GM20431 (cell line): ENCODE measurements around the gene IFNL2.
"Not testable (repeated sequence)": the region's sequence is repeated elsewhere in the genome, so short reads cannot be mapped to it uniquely, and the experiment has no call there.

Source experiments
- in situ Hi-C: fragments of 300-500 bp; cut with MseI, MboI; formaldehyde crosslinking; loops from one replicate; pipeline ENCODE4 v1.15.0; 2020; ENCODE audit warnings: low sequenced_read_pairs; ENCODE audit not compliant: unreplicated experiment

IFNL2 gene

DNA sequence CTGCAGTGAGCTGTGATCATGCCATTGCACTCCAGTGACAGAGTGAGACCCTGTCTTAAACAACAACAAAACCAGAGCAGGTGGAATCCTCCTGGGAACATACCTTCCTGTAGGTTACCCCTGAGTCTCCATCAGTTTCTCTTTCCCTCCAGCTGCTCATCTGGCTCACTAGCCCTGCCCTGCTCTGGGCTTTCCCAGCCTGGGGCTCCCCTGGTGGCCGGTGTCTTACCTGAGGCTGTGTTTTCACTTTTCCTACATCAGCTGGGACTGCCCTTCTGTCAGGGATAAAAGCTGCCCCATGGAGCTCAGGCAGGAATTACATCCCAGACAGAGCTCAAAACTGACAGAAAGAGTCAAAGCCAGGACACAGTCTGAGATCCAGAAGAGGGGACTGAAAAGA is at the start of gene IFNL2:
TSS of gene IFNL2 (plus strand) at position 312 of the 400 bp plus-strand sequence. CDS start 173 bp downstream, outside the sequence.
- in situ Hi-C loops, result not testable (repeated sequence)

DNA sequence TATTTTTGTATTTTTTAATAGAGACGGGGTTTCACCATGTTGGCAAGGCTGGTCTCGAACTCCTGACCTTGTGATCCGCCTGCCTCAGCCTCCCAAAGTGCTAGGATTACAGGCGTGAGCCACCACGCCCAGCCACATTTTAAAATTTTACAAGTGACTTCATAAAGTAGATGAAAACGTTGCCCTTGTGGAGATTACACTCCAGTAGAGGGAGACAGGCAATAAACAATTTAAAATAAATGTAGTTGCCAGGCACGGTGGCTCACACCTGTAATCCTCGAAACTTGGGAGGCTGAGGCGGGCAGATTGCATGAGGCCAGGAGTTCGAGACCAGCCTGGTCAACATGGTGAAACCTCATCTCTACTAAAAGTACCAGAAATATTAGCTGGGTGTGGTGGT is 49.1 kb upstream of the IFNL2 start:
- in situ Hi-C loops, result not testable (repeated sequence)

DNA sequence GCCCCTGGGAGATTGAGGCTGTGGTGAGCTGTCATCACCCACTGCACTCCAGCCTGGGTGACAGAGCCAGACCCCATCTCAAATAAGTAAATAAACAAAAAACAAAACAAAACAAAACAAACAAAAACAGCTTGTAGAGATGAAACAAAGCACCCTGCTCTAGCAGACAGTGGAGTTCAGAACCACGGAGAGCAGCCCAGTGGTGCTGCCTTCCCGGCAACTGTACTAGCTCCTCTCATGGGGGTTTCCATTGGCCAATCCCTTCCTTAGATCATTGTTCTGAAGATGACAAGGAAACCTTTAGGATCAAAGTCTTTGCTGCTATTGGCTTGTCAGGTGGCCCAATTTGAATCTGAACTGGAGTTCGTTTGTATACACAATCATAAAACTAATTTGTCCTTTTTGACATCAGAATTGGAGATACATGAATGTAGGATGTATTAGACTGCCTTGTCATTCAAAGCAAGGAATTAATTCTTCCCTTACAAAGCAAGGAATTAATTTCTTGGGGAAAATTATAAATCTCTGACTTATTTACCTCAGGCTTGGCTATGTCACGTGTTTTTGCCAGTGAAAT is 44.4 kb upstream of the IFNL2 start:
- in situ Hi-C loops, result no loop called here

DNA sequence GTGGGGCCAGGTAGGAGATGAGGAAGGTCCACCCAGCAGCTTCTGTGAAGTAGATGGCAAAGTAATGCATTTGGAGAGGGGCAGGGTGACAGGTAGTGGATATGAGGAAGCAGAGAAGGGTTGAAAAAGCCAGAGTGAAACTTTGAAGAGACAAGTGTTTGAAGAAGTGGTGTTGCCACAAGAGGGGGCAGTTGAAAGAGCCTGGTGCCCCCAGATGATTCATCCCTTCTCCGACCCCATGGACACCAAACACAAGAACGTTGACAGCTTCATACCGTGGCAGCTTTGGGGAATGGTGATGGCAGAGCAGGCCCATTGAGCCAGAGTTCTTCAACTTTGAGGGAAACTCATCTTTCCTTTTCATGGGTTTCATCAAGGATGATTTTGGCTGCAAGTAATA is 43.3 kb upstream of the IFNL2 start:
- in situ Hi-C loops, result no loop called here

DNA sequence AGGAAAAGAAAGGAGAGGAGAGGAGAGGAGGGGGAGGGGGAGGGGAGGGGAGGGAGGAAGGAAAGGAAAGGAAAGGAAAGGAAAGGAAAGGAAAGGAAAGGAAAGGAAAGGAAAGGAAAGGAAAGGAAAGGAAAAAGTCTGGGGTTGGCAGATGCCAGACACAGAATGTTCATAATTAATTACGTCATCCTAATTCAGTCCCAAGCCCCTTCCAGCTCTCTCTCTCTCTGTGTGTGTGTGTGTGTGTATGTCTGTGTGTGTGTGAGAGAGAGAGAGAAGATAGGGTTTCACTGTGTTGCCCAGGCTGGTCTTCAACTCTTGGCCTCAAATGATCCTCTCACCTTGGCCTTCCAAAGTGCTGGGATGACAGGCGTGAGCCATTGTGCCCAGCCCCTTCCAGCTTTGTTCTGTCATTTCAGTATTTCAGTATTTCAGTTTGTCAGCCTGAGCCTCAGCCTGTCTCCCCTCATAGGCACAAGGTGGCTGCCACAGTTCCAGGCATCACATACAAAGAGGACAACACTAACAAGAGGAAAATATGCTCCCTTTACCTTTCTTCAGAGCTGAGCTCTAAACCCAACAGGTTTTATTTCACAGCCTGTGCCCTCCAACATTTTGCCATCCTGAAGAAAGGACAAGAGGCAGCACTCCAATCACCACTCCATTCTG is 38.0 kb upstream of the IFNL2 start:
- in situ Hi-C loops, result no loop called here

DNA sequence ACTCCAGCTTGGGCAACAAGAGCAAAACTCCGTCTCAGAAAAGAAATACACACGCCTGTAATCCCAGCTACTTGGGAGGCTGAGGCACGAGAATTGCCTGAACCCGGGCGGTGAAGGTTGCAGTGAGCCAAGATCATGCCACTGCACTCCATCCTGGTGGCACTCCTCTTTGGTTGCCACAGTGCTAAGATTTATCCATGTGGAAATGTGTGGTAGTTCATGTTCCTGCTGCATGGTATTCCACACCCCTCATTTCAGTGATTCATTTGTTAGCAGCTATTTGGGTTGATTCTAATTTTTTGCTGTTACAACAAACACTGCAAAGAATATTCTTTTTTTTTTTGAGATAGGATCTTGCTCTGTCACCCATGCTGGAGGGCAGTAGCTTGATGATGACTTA is 35.5 kb upstream of the IFNL2 start:
- in situ Hi-C loops, result no loop called here

DNA sequence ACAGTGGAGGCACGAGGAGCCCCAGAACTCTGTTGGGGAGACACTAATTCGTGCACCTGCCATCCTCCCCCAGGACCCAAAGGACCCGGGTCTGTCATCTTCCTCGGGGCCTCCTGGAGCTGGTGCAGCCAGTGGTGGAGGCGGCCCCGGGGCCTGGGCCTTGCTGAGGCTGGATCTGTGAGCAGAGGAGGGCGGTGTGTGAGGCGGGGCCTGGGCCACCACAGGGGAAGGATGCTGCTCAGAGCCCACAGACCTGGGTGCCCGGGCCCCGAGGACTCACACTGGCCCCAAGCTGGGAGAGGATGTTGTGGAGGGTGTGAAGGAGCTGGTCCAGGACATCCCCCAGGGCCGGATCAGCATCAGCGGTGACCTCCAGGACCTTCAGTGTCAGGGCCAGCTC is 31.7 kb upstream of the IFNL2 start:
- in situ Hi-C loops, result no loop called here

DNA sequence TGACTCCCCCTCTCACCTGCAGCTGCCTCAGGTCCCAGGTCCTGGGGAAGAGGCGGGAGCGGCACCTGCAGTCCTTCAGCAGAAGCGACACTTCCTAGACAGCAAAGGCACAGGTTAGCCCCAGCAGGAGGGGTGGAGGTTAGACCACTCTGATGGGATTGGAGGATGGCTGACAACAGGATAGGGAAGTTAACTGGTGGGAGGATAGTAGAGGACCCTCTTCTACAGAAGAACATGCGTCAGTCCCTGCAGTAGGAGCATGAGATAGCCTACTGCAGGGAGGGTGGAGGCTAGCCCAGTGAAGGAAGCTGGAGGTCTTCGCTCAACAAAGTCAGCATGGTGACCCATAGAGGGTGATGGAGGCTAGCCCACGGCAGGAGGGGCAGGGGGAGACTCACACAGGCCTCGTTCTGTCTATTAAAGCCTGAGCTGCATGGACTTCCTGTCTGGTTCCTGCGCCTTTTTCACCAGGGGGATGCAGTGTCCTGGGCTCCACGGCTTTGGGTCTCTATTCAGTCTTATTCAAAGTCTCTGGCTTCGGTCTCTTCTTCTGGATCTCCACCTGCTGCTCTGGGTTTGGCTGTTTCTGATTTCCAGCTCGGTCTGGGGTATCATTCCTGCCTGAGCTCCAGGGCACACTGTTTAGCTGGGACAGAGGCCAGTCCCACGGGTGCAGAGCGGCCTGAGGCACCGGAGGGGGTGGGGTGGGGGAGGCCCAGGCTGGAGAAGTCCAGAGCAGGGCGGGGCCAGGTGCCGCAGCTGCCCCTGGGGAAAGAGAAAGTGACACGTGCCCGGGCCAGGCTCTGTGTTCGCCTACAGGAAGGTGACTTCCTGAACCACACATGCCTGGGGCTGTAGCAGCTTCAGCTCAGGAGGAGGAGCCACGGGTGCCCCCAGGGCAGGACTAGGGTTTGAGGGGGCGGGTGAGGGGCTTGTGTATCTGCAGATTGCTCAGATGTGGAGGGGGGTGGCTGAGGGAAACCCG is 30.7 kb upstream of the IFNL2 start:
- in situ Hi-C loops, result no loop called here

DNA sequence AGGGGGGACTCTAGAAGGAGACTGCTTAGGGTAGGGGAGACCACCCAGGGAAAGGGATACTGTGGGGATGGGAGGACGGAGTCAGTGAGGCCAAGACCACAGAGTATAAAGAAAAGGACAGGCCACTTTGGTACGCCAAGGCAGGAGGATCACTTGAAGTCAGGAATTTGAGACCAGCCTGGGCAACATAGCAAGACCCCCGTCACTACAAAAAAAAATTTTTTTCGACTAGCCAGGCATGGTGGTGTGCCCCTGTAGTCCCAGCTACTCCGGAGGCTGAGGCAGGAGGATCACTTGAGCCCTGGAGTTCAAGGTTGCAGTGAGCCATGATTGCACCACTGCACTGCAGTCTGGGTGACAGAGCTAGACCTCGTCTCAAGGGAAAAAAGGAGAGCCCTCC is 30.0 kb upstream of the IFNL2 start:
- in situ Hi-C loops, result no loop called here

DNA sequence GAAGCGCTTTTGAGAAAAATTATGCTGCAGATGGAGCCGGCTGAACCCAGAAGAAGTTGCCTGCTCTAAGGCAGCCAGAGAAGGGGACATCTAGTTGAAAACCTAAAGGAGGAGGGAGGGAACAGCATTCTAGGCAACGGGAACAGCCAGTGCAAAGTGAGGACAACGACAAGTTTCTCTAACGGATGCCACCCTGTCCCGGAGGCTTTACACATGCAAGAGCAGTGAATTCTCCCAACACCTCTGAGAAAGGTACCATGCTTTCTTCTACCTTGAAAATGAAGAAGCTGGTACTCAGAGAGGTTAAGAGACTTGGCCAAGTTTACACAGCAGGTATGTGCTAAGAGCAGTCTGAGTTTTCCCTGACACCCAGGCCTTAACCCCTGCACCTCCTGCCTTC is 29.3 kb upstream of the IFNL2 start:
- in situ Hi-C loops, result no loop called here

DNA sequence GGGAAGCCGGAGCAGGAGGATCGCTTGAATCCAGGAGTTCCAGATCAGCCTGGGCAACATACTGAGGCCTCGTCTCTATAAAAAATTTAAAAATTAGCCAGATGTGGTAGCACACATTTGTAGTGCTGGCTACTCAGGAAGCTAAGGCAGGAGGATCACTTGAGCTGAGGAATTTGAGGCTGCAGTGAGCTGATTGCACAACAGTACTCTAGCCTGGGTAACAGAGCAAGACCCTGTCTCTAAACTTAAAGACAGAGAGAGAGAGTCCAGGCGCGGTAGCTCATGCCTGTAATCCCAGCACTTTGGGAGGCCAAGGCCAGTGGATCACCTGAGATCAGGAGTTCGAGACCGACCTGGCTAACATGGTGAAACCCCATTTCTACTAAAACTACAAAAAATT is 27.8 kb upstream of the IFNL2 start:
- in situ Hi-C loops, result no loop called here

DNA sequence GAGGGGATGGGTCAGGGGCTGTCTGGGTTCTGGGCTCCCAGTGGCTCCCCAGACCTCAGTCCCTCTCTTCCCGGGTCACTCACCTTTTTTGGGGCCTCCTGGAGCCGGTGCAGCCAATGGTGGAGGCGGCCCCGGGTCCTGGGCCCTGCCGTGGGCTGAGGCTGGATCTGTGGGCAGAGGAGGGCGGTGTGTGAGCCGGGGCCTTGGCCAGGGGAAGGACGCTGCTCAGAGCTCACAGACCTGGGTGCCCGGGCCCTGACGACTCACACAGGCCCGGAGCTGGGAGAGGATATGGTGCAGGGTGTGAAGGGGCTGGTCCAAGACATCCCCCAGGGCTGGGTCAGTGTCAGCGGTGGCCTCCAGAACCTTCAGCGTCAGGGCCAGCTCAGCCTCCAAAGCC is 24.5 kb upstream of the IFNL2 start:
- in situ Hi-C loops, result not testable (repeated sequence)

DNA sequence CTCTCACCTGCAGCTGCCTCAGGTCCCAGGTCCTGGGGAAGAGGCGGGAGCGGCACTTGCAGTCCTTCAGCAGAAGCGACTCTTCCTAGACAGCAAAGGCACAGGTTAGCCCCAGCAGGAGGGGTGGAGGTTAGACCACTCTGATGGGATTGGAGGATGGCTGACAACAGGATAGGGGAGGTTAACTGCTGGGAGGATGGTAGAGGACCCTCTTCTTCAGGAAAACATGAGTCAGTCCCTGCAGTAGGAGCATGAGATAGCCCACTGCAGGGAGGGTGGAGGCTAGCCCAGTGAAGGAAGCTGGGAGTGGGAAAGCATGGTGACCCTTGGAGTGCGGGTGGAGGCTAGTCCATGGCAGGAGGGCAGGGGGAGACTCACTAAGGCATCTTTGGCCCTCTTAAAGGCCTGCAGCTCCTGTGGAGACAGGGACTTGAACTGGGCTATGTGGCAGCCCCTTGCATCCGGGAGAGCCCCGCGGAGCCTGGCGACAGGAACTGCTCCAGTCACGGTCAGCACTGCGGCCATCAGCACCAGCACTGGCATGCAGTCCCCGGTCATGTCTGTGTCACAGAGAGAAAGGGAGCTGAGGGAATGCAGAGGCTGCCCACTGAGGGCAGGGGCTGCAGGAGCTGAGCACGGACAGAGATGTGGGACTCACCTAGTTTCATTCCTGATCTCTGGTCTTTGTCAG is 23.6 kb upstream of the IFNL2 start, which contains the start of gene IFNL3:
TSS of gene IFNL3 (minus strand) at position 597 of the 691 bp plus-strand sequence. CDS start at position 558, 39 bp downstream.
- in situ Hi-C loops, result not testable (repeated sequence)

DNA sequence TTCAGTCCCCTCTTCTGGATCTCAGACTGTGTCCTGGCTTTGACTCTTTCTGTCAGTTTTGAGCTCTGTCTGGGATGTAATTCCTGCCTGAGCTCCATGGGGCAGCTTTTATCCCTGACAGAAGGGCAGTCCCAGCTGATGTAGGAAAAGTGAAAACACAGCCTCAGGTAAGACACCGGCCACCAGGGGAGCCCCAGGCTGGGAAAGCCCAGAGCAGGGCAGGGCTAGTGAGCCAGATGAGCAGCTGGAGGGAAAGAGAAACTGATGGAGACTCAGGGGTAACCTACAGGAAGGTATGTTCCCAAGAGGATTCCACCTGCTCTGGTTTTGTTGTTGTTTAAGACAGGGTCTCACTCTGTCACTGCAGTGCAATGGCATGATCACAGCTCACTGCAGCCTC is 23.0 kb upstream of the IFNL2 start:
- in situ Hi-C loops, result not testable (repeated sequence)

DNA sequence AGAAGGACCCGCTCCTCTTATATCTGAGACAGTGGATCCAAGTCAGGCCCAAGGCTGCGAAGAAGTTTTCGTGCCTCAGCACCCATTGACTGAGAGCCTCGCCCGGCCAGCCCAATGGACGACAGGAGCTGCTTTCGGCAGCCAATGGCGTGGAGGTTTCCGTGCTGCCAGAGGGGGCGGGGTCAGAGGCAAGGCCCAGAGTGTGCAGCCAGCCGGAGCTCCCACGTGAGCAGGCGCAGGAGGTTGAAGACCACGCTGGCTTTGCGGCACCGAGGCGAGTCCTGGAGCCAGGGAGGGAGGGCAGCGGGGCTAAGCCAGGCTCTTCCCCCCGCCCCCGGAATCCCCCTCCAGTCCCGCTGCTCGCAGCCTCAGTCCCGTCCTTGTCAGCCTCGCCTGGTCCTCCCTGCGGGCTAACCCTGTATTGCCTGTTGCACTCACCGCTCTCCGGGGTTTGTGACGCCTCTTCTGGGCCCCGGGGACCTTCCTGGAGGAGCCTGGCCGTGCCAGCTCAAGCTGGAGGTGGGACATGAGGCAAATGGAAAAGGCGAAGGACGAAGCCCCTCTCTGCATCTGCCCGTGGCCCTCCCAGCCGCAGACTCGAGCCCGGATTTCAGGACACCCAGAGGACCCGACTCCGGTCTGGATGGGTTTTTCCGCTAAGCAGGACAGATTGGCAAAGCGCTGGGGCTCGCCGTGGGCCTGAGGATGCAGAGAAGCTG is 21.1 kb upstream of the IFNL2 start:
- in situ Hi-C loops, result no loop called here

DNA sequence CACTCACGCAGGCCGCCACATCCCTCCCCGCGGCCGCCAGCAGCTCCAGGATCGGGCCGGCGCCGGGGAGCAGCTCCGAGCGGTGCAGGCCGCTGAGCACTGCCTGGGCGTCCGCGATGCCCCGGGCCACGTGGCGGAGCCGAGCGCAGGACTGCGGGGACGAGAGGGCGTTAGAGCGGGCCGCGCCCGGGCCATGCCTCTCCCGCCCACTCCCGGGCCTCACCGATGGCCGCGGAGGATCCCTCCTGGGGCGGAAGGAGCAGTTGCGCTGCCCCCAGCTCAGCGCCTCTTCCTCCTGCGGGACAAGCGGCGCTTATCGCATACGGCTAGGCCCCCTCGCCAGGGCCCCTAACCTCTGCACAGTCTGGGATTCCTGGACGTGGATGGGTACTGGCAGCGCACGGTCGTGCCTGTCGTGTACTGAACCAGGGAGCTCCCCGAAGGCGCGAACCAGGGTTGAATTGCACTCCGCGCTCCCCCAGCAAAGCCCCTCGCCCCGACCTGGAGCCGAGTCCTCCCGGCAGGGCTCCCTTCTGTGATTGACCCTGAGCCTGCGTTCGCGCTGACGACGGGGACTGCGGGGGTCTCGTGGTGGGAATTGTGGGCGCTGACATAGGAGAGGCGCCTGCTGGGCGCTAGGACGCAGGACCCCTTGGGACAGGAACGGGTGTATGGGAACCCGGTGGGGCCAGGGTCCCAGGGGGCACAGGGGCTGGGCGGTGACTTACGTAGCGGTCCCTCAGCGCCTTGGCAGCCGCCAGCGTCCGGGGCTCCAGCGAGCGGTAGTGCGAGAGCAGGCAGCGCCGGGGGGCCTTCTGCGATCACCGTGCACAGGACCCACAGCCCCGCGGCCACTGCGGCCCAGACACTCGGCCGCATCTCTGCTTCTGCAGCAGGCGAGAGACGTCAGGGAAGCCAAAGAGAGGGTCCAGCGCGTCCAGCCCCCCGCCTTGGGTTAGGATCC is 20.2 kb upstream of the IFNL2 start:
- in situ Hi-C loops, result no loop called here

DNA sequence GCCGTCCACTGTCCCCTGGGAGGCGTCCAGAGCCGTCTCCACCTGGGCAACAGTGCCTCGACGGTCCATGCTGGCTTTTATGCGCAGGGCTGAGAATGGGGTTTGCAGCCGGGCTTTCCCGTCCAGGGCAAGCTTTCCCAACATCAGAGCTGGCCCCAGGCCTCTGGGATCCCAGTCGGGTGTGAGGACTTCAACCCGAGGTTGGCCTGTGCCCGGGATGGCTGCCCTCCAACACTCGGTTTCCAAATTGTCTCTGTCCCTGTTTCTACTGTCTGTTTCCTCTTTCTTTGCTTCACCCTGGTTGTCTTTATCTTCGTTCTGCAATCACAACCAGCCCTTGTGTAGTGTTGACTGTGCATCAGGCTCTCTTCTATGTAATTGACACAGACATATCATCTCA is 19.4 kb upstream of the IFNL2 start, which contains the start of gene IFNL4:
TSS of gene IFNL4 (minus strand) at position 51 of the 400 bp plus-strand sequence.
- in situ Hi-C loops, result no loop called here

DNA sequence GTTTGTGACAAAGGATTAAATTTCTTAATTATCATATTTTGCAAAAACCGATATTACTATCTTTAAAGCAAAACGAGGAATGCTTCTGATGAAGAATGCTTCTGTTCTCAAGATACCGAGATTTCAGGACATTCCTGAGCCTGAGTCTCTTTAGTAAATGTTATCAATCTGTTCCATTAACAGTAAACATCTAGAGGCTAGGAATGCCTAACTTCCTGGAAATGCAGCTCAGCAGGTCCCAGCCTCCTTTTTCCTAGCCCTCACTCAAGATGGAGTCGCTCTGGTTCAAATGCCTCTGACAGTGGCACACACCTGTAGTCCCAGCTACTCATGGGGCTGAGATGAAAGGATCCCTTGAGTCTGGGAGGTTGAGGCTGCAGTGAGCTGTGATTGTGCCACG is 17.1 kb upstream of the IFNL2 start:
- in situ Hi-C loops, result no loop called here
